Panc1 (cell line): ENCODE data around the gene NQO1. TPM values are rescaled to one million over a fixed set of nuclear protein-coding genes. Genes with fewer than 3 reads are reported as not detected.

Source experiments
- ATAC-seq: fragments of 200-7000 bp; cut with Tn5 transposase; 2 replicates; pipeline ENCODE4 v1.9.1; 2020; ENCODE audit warnings: mild to moderate bottlenecking, moderate library complexity
- BruUV-seq: library from RNA; stranded (reverse); fragments of 400-500 nt; replicated peaks from 2 replicates; lab custom pipeline; 2021; lab: Mats Ljungman, UMichigan
- CTCF ChIA-PET: fragments of 300-600 bp; sonication (Branson Sonifier 250); formaldehyde crosslinking; loops from one replicate; lab custom pipeline; 2022; ENCODE audit warnings: antibody characterized with exemption; lab: Charles Lee
- POLR2A ChIA-PET: fragments of 300-600 bp; sonication (Branson Sonifier 250); formaldehyde crosslinking; loops from one replicate; lab custom pipeline; 2022; ENCODE audit warnings: antibody characterized with exemption; lab: Charles Lee
- DNase-seq: peaks from one replicate; pipeline ENCODE4 v3.0.0-alpha.2; 2010; ENCODE audit warnings: low read depth, low spot score
- H3K27ac ChIP-seq: 2 replicates; pipeline ENCODE4 v1.5.1; 2011; ENCODE audit warnings: mild to moderate bottlenecking, low read length, inconsistent platforms
- H3K27me3 ChIP-seq: fragments of 200-500 bp; sonication (Bioruptor generic); 2 replicates; pipeline ENCODE4 v1.6.0; 2014; ENCODE audit warnings: low read length, inconsistent platforms; ENCODE audit not compliant: control insufficient read depth, insufficient read depth
- H3K36me3 ChIP-seq: fragments of 200-500 bp; sonication (Bioruptor generic); 2 replicates; pipeline ENCODE4 v1.5.1; 2014; ENCODE audit warnings: inconsistent platforms, mild to moderate bottlenecking, low read length, moderate library complexity; ENCODE audit not compliant: control insufficient read depth, insufficient read depth
- H3K4me1 ChIP-seq: 2 replicates; pipeline ENCODE4 v1.5.1; 2011; ENCODE audit warnings: inconsistent platforms, mild to moderate bottlenecking, low read length, moderate library complexity; ENCODE audit not compliant: control insufficient read depth, insufficient read depth
- H3K4me3 ChIP-seq, 2 experiments: 2 replicates each; pipeline ENCODE4 v1.5.1; 2011 to 2012; ENCODE audit warnings: low read depth in 2 of 2, low read length in 2 of 2, mild to moderate bottlenecking in 2 of 2, inconsistent platforms in 1 of 2, moderate library complexity in 1 of 2
- H3K9me3 ChIP-seq: fragments of 200-500 bp; sonication (Bioruptor generic); 2 replicates; pipeline ENCODE4 v1.5.1; 2014; ENCODE audit warnings: low read depth, mild to moderate bottlenecking, inconsistent platforms, low read length, moderate library complexity; ENCODE audit not compliant: control insufficient read depth, insufficient read depth
- POLR2AphosphoS5 ChIP-seq: IDR thresholded peaks from 2 replicates; pipeline ENCODE4 v1.6.1; 2012; ENCODE audit warnings: mild to moderate bottlenecking, low read depth, low read length, moderate library complexity
- SIN3A ChIP-seq: IDR thresholded peaks from 2 replicates; pipeline ENCODE4 v1.6.1; 2012; ENCODE audit warnings: low read depth, mild to moderate bottlenecking, low read length, moderate library complexity, borderline replicate concordance; ENCODE audit not compliant: insufficient read depth
- TCF7L2 ChIP-seq: IDR thresholded peaks from 2 replicates; pipeline ENCODE4 v1.6.1; 2011; ENCODE audit warnings: mild to moderate bottlenecking, low read depth, low read length, inconsistent platforms
- in situ Hi-C: cut with HindIII; loops from 2 replicates; pipeline ENCODE4 v1.10.0; 2016; ENCODE audit warnings: low sequenced_read_pairs, low pct_unique_long_range_greater_than_20kb
- intact Hi-C: fragments of 100-400 bp; cut with micrococcal nuclease; formaldehyde crosslinking; loops from one replicate; pipeline ENCODE4 v1.10.0; 2022; ENCODE audit not compliant: unreplicated experiment
- total RNA-seq: library from RNA; stranded (reverse); gene quantifications from one replicate; pipeline ENCODE4 v1.2.1, GENCODE V29; 2021; ENCODE audit not compliant: unreplicated experiment
- TF ChIP-seq, protein P1 (sequence below): fragments of 450-650 bp; IDR thresholded peaks from 2 replicates; pipeline ENCODE4 v1.5.1; 2017; ENCODE audit warnings: mild to moderate bottlenecking
- TF ChIP-seq, protein P2 (sequence below), 2 experiments: IDR thresholded peaks; 2 replicates each; pipeline ENCODE4 v1.6.1; 2011 to 2012; ENCODE audit warnings: low read depth in 2 of 2, control low read depth in 1 of 2, low read length in 1 of 2, mild to moderate bottlenecking in 1 of 2, moderate library complexity in 1 of 2; ENCODE audit not compliant: insufficient read depth in 1 of 2

NQO1 gene
- total RNA-seq, 1 experiment from 2014 or later, result 147 TPM

DNA sequence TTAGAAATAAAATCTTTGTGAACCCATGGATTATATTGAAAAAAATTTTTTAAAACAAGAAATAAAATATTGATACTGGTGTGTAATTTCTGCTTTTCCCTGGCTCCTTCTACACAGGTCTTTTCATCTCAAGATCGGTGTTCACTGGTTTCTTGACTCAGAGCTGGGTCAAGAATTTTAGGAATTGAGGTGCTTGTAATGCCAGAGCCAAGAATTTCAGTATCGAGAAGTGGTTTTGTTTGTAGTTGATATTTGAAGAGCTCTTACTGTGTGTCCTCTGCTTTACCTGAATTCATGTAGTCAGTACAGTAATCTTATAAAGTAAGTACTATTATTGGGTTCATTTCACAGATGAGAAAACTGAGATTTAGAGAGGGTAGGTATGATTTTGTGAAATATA lies 43.0 kb upstream of the NQO1 start:
- intact Hi-C loops, result no loop called here
- no TSS peak for BruUV-seq

DNA sequence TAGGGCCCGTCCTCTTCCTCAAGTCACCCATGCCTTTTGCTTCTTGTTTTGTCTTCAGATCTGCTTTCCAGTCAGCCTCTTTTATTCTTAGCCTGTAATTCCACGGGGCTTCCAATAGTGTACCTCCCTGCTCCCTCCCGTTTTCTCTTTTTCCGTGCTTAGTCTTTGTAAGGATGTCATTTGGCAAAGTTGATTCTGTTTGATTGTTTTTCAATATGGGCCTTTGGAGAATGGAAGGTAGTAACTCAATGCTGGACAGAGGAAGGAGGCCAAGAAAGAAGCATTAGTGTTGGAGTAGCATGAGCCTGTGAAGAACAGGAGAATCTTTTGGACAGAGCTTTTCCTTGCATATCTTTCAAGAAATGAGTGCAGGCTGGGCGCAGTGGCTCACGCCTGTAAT lies 42.3 kb upstream of the NQO1 start:
- no peaks in the 10 kb centered on the region for H3K36me3 ChIP-seq
- TF ChIP-seq, protein P1, sequence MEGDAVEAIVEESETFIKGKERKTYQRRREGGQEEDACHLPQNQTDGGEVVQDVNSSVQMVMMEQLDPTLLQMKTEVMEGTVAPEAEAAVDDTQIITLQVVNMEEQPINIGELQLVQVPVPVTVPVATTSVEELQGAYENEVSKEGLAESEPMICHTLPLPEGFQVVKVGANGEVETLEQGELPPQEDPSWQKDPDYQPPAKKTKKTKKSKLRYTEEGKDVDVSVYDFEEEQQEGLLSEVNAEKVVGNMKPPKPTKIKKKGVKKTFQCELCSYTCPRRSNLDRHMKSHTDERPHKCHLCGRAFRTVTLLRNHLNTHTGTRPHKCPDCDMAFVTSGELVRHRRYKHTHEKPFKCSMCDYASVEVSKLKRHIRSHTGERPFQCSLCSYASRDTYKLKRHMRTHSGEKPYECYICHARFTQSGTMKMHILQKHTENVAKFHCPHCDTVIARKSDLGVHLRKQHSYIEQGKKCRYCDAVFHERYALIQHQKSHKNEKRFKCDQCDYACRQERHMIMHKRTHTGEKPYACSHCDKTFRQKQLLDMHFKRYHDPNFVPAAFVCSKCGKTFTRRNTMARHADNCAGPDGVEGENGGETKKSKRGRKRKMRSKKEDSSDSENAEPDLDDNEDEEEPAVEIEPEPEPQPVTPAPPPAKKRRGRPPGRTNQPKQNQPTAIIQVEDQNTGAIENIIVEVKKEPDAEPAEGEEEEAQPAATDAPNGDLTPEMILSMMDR, result no peak
- TF ChIP-seq POLR2AphosphoS5 (no peak), TCF7L2 (no peak), SIN3A (no peak)
- TF ChIP-seq, protein P2, sequence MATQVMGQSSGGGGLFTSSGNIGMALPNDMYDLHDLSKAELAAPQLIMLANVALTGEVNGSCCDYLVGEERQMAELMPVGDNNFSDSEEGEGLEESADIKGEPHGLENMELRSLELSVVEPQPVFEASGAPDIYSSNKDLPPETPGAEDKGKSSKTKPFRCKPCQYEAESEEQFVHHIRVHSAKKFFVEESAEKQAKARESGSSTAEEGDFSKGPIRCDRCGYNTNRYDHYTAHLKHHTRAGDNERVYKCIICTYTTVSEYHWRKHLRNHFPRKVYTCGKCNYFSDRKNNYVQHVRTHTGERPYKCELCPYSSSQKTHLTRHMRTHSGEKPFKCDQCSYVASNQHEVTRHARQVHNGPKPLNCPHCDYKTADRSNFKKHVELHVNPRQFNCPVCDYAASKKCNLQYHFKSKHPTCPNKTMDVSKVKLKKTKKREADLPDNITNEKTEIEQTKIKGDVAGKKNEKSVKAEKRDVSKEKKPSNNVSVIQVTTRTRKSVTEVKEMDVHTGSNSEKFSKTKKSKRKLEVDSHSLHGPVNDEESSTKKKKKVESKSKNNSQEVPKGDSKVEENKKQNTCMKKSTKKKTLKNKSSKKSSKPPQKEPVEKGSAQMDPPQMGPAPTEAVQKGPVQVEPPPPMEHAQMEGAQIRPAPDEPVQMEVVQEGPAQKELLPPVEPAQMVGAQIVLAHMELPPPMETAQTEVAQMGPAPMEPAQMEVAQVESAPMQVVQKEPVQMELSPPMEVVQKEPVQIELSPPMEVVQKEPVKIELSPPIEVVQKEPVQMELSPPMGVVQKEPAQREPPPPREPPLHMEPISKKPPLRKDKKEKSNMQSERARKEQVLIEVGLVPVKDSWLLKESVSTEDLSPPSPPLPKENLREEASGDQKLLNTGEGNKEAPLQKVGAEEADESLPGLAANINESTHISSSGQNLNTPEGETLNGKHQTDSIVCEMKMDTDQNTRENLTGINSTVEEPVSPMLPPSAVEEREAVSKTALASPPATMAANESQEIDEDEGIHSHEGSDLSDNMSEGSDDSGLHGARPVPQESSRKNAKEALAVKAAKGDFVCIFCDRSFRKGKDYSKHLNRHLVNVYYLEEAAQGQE (IDR thresholded peaks at IDR 0.05; ENCODE audit: insufficient read depth in 1 of 2, low read depth in 2 of 2, low read length in 1 of 2), result no peak
- DNase-seq (no peak), ATAC-seq (no peak)
- ChIA-PET CTCF (no interaction called here), POLR2A (no interaction called here)
- intact Hi-C loops, result no loop called here
- in situ Hi-C loops, result no loop called here
- no TSS peak for BruUV-seq
- H3K27me3 ChIP-seq, result no peaks in the 10 kb centered on the region
- no peak overlapping the region for H3K4me3 ChIP-seq
- H3K9me3 ChIP-seq, result no peaks in the 10 kb centered on the region
- H3K4me1 ChIP-seq, result 0 out of 2 replicates have a peak, but pooled peaks cover under 1% of the 10 kb centered on the region
- no peak overlapping the region for H3K27ac ChIP-seq

More for the DNA sequence above, 43.0 kb upstream of the NQO1 start:
- no peaks in the 10 kb centered on the region for H3K4me1 ChIP-seq
- H3K27me3 ChIP-seq, result no peaks in the 10 kb centered on the region
- no peaks in the 10 kb centered on the region for H3K9me3 ChIP-seq
- ChIA-PET POLR2A (no interaction called here), CTCF (interaction anchor here (0.6 to 0.9 kb wide), 2 partner anchors 20 to 174 kb away, joined by 3 to 7 read pairs; no protein-coding TSS in a partner anchor)
- no peak for DNase-seq
- H3K36me3 ChIP-seq, result no peaks in the 10 kb centered on the region
- no peak overlapping the region for H3K27ac ChIP-seq
- in situ Hi-C loops, result no loop called here
- ATAC-seq, result no peak
- no peak overlapping the region for H3K4me3 ChIP-seq
- TF ChIP-seq SIN3A (no peak), TCF7L2 (no peak), POLR2AphosphoS5 (no peak)
- TF ChIP-seq, protein P1, result no peak
- TF ChIP-seq, protein P2 (IDR thresholded peaks at IDR 0.05; ENCODE audit: insufficient read depth in 1 of 2, low read depth in 2 of 2, low read length in 1 of 2), result no peak
